ENCODE data around the gene CACNB2. TPM values are rescaled to one million over a fixed set of nuclear protein-coding genes. Genes with fewer than 3 reads are reported as not detected.
"Not testable (repeated sequence)": the region's sequence is repeated elsewhere in the genome, so short reads cannot be mapped to it uniquely, and the experiment has no call there.

The CACNB2 gene
- total RNA-seq, 2 donors from 2014 or later = 23.7 to 34.3 TPM

GRCh38 chr10:18181382-18181781 lies 41.2 kb downstream of the CACNB2 start:
- intact Hi-C loops (cut with DNase I); DNase-seq: not testable (repeated sequence)

GRCh38 chr10:18185621-18186020 lies 45.4 kb downstream of the CACNB2 start:
- intact Hi-C loops (cut with DNase I) = no loop called here

More at GRCh38 chr10:18181382-18181781, 41.2 kb downstream of the CACNB2 start:
- not testable (repeated sequence) for ATAC-seq

GRCh38 chr10:18190840-18191239 lies 50.6 kb downstream of the CACNB2 start:
- DNase-seq = no peak
- peak in 1 of 2 donors; percentile 15 for ATAC-seq

More at GRCh38 chr10:18185621-18186020, 45.4 kb downstream of the CACNB2 start:
- DNase-seq (no peak), ATAC-seq (no peak)

GRCh38 chr10:18194634-18195033 lies 54.4 kb downstream of the CACNB2 start:
- DNase-seq (no peak), ATAC-seq (no peak)
- intact Hi-C loops (cut with DNase I) = no loop called here

More at GRCh38 chr10:18190840-18191239, 50.6 kb downstream of the CACNB2 start:
- intact Hi-C loops (cut with DNase I) = no loop called here

GRCh38 chr10:18195060-18195799 lies 55.0 kb downstream of the CACNB2 start:
- ATAC-seq (peak; percentile 67 to 85), DNase-seq (no peak)
- intact Hi-C loops (cut with DNase I) = no loop called here

- ATAC-seq = peak in 1 of 2 donors; percentile 15
- DNase-seq = no peak
- intact Hi-C loops (cut with DNase I) = no loop called here
Observed at GRCh38 chr10:18196806-18197550, 56.8 kb downstream of the CACNB2 start.

- no peak for ATAC-seq
- intact Hi-C loops (cut with DNase I) = no loop called here
- no peak for DNase-seq
Observed at GRCh38 chr10:18197706-18198105, 57.5 kb downstream of the CACNB2 start.

GRCh38 chr10:18201877-18202276 lies 61.7 kb downstream of the CACNB2 start:
- no peak for DNase-seq
- ATAC-seq = no peak
- intact Hi-C loops (cut with DNase I) = no loop called here

GRCh38 chr10:18202680-18203460 lies 62.6 kb downstream of the CACNB2 start:
- intact Hi-C loops (cut with DNase I) = no loop called here
- DNase-seq = no peak
- peak in 1 of 2 donors; percentile 34 for ATAC-seq

GRCh38 chr10:18203471-18203870 lies 63.2 kb downstream of the CACNB2 start:
- ATAC-seq (peak in 1 of 2 donors; percentile 38), DNase-seq (no peak)
- intact Hi-C loops (cut with DNase I) = no loop called here

GRCh38 chr10:18204039-18204835 lies 64.0 kb downstream of the CACNB2 start:
- intact Hi-C loops (cut with DNase I) = no loop called here
- DNase-seq (no peak), ATAC-seq (no peak)

- no peak for DNase-seq
- intact Hi-C loops (cut with DNase I) = no loop called here
- ATAC-seq = no peak
Observed at GRCh38 chr10:18205098-18205834, 65.0 kb downstream of the CACNB2 start.

- DNase-seq; ATAC-seq; intact Hi-C loops (cut with DNase I): not testable (repeated sequence)
Observed at GRCh38 chr10:18208186-18208585, 68.0 kb downstream of the CACNB2 start.

GRCh38 chr10:18209241-18209640 lies 69.0 kb downstream of the CACNB2 start:
- intact Hi-C loops (cut with DNase I) = no loop called here
- ATAC-seq = no peak
- DNase-seq = no peak

- no peak for DNase-seq
- intact Hi-C loops (cut with DNase I) = loop anchor here in 1 of 2 donors (5.0 to 10.0 kb wide), 2 partner anchors 68 to 466 kb away; partner anchors contain the start of gene CACNB2
- no peak for ATAC-seq
Observed at GRCh38 chr10:18210711-18211110, 70.5 kb downstream of the CACNB2 start.

- intact Hi-C loops (cut with DNase I) = loop anchor here in 1 of 2 donors (5.0 to 10.0 kb wide), 2 partner anchors 70 to 467 kb away; partner anchors contain the start of gene CACNB2
- ATAC-seq (no peak), DNase-seq (no peak)
Observed at GRCh38 chr10:18211862-18212261, 71.6 kb downstream of the CACNB2 start.

GRCh38 chr10:18213271-18213670 lies 73.0 kb downstream of the CACNB2 start:
- no peak for ATAC-seq
- DNase-seq = no peak
- intact Hi-C loops (cut with DNase I) = loop anchor here in 1 of 2 donors (5.0 to 10.0 kb wide), 2 partner anchors 71 to 468 kb away; partner anchors contain the start of gene CACNB2
